SK-N-SH treated with all-trans-retinoic acid at 6 μM for 48 hours (cell line): Measurements from ENCODE around the gene SUSD3.

Experiments
- GLIS3 ChIP-seq: fragments of 250-450 bp; sonication (Bioruptor Pico); IDR thresholded peaks from 2 replicates; pipeline ENCODE4 v1.5.0; 2020; ENCODE audit warnings: mild to moderate bottlenecking, moderate library complexity
- OSR1 ChIP-seq: fragments of 250-450 bp; sonication (Bioruptor Pico); IDR thresholded peaks from 2 replicates; pipeline ENCODE4 v1.8.0; 2022; ENCODE audit warnings: moderate library complexity, mild to moderate bottlenecking, inconsistent platforms
- PPARA ChIP-seq: fragments of 250-450 bp; sonication (Bioruptor Pico); IDR thresholded peaks from 2 replicates; pipeline ENCODE4 v1.5.0; 2020; ENCODE audit warnings: mild to moderate bottlenecking, borderline replicate concordance
- RARB ChIP-seq: fragments of 250-450 bp; sonication (Bioruptor Pico); IDR thresholded peaks from 2 replicates; pipeline ENCODE4 v1.8.0; 2021; ENCODE audit warnings: mild to moderate bottlenecking, moderate library complexity
- TCF4 ChIP-seq: fragments of 250-450 bp; sonication (Bioruptor Pico); IDR thresholded peaks from 2 replicates; pipeline ENCODE4 v1.8.0; 2021; ENCODE audit warnings: mild to moderate bottlenecking, moderate library complexity, borderline replicate concordance
- ZNF8 ChIP-seq: fragments of 450-650 bp; formaldehyde crosslinking; IDR thresholded peaks from 2 replicates; pipeline ENCODE4 v1.5.0; 2020; ENCODE audit warnings: mild to moderate bottlenecking, moderate library complexity
- TF ChIP-seq, protein P1 (sequence below): fragments of 250-450 bp; sonication (Bioruptor Pico); IDR thresholded peaks from 2 replicates; pipeline ENCODE4 v1.8.0; 2020; ENCODE audit warnings: mild to moderate bottlenecking, moderate library complexity, borderline replicate concordance
- TF ChIP-seq, protein P2 (sequence below): fragments of 250-450 bp; sonication (Bioruptor Pico); IDR thresholded peaks from 2 replicates; pipeline ENCODE4 v1.8.0; 2021; ENCODE audit warnings: low read depth, mild to moderate bottlenecking, moderate library complexity, borderline replicate concordance

DNA sequence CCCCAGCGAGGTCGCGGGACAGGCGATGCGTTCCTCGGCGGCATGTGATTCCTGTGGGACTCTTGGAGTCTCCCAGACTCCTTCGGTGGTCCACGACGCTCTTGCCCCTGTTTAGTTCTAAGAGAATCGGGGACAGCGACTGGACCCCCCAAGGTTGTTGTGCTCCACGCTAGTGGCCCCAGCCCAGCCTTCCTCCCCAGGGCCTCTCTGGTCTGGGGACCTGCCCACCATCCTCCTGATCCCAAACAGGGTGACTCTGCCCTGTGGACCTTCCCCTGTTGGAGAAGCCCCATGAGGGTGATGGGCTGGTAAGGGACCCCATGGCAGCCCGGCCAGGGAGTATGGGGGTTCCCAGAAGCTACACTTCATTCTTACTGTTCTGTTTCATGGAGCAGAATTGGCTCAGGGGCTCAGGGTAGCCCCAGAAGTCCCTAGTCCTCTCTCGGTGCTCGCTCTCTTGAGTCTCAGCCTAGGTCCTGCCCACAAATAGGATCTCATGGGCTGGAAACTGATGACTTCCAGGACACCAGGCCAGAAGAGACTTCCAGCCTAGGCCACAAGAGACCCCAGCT lies 38.4 kb downstream of the SUSD3 start:
- TF ChIP-seq ZNF8 (CRISPR knock-in tag) (no peak), TCF4 (CRISPR knock-in tag) (no peak), OSR1 (CRISPR knock-in tag) (no peak), RARB (no peak), GLIS3 (CRISPR knock-in tag) (no peak), PPARA (CRISPR knock-in tag) (no peak)
- TF ChIP-seq, protein P1, sequence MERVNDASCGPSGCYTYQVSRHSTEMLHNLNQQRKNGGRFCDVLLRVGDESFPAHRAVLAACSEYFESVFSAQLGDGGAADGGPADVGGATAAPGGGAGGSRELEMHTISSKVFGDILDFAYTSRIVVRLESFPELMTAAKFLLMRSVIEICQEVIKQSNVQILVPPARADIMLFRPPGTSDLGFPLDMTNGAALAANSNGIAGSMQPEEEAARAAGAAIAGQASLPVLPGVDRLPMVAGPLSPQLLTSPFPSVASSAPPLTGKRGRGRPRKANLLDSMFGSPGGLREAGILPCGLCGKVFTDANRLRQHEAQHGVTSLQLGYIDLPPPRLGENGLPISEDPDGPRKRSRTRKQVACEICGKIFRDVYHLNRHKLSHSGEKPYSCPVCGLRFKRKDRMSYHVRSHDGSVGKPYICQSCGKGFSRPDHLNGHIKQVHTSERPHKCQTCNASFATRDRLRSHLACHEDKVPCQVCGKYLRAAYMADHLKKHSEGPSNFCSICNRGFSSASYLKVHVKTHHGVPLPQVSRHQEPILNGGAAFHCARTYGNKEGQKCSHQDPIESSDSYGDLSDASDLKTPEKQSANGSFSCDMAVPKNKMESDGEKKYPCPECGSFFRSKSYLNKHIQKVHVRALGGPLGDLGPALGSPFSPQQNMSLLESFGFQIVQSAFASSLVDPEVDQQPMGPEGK (CRISPR knock-in tag): no peak
- TF ChIP-seq, protein P2, sequence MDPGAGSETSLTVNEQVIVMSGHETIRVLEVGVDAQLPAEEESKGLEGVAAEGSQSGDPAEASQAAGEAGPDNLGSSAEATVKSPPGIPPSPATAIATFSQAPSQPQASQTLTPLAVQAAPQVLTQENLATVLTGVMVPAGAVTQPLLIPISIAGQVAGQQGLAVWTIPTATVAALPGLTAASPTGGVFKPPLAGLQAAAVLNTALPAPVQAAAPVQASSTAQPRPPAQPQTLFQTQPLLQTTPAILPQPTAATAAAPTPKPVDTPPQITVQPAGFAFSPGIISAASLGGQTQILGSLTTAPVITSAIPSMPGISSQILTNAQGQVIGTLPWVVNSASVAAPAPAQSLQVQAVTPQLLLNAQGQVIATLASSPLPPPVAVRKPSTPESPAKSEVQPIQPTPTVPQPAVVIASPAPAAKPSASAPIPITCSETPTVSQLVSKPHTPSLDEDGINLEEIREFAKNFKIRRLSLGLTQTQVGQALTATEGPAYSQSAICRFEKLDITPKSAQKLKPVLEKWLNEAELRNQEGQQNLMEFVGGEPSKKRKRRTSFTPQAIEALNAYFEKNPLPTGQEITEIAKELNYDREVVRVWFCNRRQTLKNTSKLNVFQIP (CRISPR knock-in tag): no peak
